Esophagus muscularis mucosa (tissue), 4 donors: ENCODE measurements around the gene PDXK. TPM values are rescaled to one million over a fixed set of nuclear protein-coding genes. Genes with fewer than 3 reads are reported as not detected.

Source experiments
- DNase-seq: peaks from one replicate; pipeline ENCODE4 v3.0.0-alpha.2; 2017; ENCODE audit errors: extremely low spot score
- H3K27ac ChIP-seq, 4 donors: fragments of 200-600 bp; sonication (generic); replicated peaks in 1 of 4; 1 replicate in 3 of 4; 2 replicates in 1 of 4; pipeline ENCODE4 v1.5.1; 2016 to 2019; ENCODE audit warnings: mild to moderate bottlenecking in 1 of 4
- H3K27me3 ChIP-seq, 4 donors: fragments of 200-600 bp; sonication (generic); one replicate each; pipeline versions ENCODE4 v1.5.1 to v1.6.0; 2016 to 2019
- H3K36me3 ChIP-seq, 4 donors: fragments of 200-600 bp; sonication (generic); one replicate each; pipeline ENCODE4 v1.5.1; 2016 to 2019
- H3K4me1 ChIP-seq, 4 donors: fragments of 200-600 bp; sonication (generic); one replicate each; pipeline ENCODE4 v1.5.1; 2016 to 2019
- H3K4me3 ChIP-seq, 4 donors: fragments of 200-600 bp; sonication (generic); 1 replicate in 2 of 4; 2 replicates in 2 of 4; pipeline ENCODE4 v1.5.1; 2016 to 2019; ENCODE audit warnings: mild to moderate bottlenecking in 4 of 4, moderate library complexity in 1 of 4
- H3K9me3 ChIP-seq, 4 donors: fragments of 200-600 bp; sonication (generic); 1 replicate in 3 of 4; 2 replicates in 1 of 4; pipeline ENCODE4 v1.5.1; 2016 to 2019
- EP300 ChIP-seq: sonication (generic); formaldehyde crosslinking; IDR thresholded peaks from one replicate; pipeline ENCODE4 v1.6.1; 2017; ENCODE audit warnings: antibody characterized with exemption
- POLR2A ChIP-seq: fragments of 450-650 bp; IDR thresholded peaks from one replicate; pipeline ENCODE4 v1.6.1; 2017; ENCODE audit warnings: antibody characterized with exemption, moderate library complexity, mild to moderate bottlenecking, low read depth
- POLR2AphosphoS5 ChIP-seq, 2 donors: sonication (generic); formaldehyde crosslinking; IDR thresholded peaks; one replicate each; pipeline ENCODE4 v1.6.1; 2017; ENCODE audit warnings: antibody characterized with exemption in 2 of 2
- WGBS: methylation state at CpG from one replicate; pipeline ENCODE4 v1.1.5; 2018; 5-methylcytosine and 5-hydroxymethylcytosine counted together
- intact Hi-C: fragments of 100-400 bp; cut with DNase I; formaldehyde crosslinking; loops from one replicate; pipeline ENCODE4 v1.15.1; 2023
- total RNA-seq, 4 donors: library from RNA; depleted of rRNA; stranded (reverse); fragments of >200 nt; gene quantifications; one replicate each; pipeline versions ENCODE4 v1.1.0 to v1.2.1, GENCODE V29; 2016
- TF ChIP-seq, protein P1 (sequence below), 3 experiments: fragments of 200-600 bp in 2 of 3; fragments of 450-650 bp in 1 of 3; sonication (generic) in 2 of 3; IDR thresholded peaks; one replicate each; pipeline ENCODE4 v1.5.1; 2017 to 2019; ENCODE audit warnings: antibody characterized with exemption in 3 of 3, mild to moderate bottlenecking in 2 of 3, moderate library complexity in 1 of 3

Gene PDXK
- total RNA-seq, 4 donors from 2014 or later: 22.4 to 40.9 (median 31.8) TPM

GRCh38 chr21:43806017-43806710, 87.2 kb downstream of the PDXK start:
- H3K36me3 ChIP-seq: peaks cover 20 to 50% (median 40%) of the 10 kb centered on the region in 4 donors
- DNase-seq: no peak
- TF ChIP-seq POLR2A: no peak
- TF ChIP-seq POLR2AphosphoS5 (IDR thresholded peaks at IDR 0.05): no peak
- TF ChIP-seq, protein P1, sequence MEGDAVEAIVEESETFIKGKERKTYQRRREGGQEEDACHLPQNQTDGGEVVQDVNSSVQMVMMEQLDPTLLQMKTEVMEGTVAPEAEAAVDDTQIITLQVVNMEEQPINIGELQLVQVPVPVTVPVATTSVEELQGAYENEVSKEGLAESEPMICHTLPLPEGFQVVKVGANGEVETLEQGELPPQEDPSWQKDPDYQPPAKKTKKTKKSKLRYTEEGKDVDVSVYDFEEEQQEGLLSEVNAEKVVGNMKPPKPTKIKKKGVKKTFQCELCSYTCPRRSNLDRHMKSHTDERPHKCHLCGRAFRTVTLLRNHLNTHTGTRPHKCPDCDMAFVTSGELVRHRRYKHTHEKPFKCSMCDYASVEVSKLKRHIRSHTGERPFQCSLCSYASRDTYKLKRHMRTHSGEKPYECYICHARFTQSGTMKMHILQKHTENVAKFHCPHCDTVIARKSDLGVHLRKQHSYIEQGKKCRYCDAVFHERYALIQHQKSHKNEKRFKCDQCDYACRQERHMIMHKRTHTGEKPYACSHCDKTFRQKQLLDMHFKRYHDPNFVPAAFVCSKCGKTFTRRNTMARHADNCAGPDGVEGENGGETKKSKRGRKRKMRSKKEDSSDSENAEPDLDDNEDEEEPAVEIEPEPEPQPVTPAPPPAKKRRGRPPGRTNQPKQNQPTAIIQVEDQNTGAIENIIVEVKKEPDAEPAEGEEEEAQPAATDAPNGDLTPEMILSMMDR (IDR thresholded peaks at IDR 0.05): no peak
- no peak for TF ChIP-seq EP300
- H3K27me3 ChIP-seq: no peaks in the 10 kb centered on the region
- WGBS: 92% methylated on average over 19 of the region's 21 CpGs
- intact Hi-C loops: no loop called here
- H3K4me3 ChIP-seq: no peak overlapping the region
- no peaks in the 10 kb centered on the region for H3K9me3 ChIP-seq
- H3K27ac ChIP-seq: no peak overlapping the region
- H3K4me1 ChIP-seq: peaks cover 4 to 11% (median 8%) of the 10 kb centered on the region in 4 donors

- H3K27ac ChIP-seq: no peak overlapping the region
- TF ChIP-seq, protein P1 (IDR thresholded peaks at IDR 0.05): no peak
- TF ChIP-seq POLR2AphosphoS5 (IDR thresholded peaks at IDR 0.05): no peak
- TF ChIP-seq POLR2A: no peak
- no peak for TF ChIP-seq EP300
- peaks cover 4 to 22% (median 18%) of the 10 kb centered on the region in 4 donors for H3K4me1 ChIP-seq
- 88% methylated on average over 18 of the region's 18 CpGs for WGBS
- no peaks in the 10 kb centered on the region for H3K27me3 ChIP-seq
- DNase-seq: no peak
- no peaks in the 10 kb centered on the region for H3K9me3 ChIP-seq
- peaks cover 9 to 28% (median 18%) of the 10 kb centered on the region in 4 donors for H3K36me3 ChIP-seq
- intact Hi-C loops: no loop called here
- H3K4me3 ChIP-seq: no peak overlapping the region
These were observed 89.4 kb downstream of the PDXK start for GRCh38 chr21:43808367-43808766.

GRCh38 chr21:43808832-43809251, 89.9 kb downstream of the PDXK start:
- 91% methylated on average over 17 of the region's 22 CpGs for WGBS
- Histone ChIP-seq H3K27me3 (no peaks in the 10 kb centered on the region), H3K36me3 (peaks cover 4 to 23% (median 13%) of the 10 kb centered on the region in 4 donors), H3K4me3 (no peak overlapping the region), H3K4me1 (peaks cover 4 to 22% (median 18%) of the 10 kb centered on the region in 4 donors), H3K27ac (no peak overlapping the region), H3K9me3 (no peaks in the 10 kb centered on the region)
- TF ChIP-seq EP300 (no peak), POLR2A (no peak), POLR2AphosphoS5 (IDR thresholded peaks at IDR 0.05) (no peak)
- TF ChIP-seq, protein P1 (IDR thresholded peaks at IDR 0.05): no peak
- no peak for DNase-seq
- intact Hi-C loops: no loop called here

- 79% methylated on average over 16 of the region's 16 CpGs for WGBS
- intact Hi-C loops: no loop called here
These were observed 90.4 kb downstream of the PDXK start for GRCh38 chr21:43809346-43809799.

More at GRCh38 chr21:43809346-43809799, 90.4 kb downstream of the PDXK start:
- no peak for DNase-seq
- H3K27me3 ChIP-seq: no peaks in the 10 kb centered on the region
- peaks cover 0 to 18% (median 8%) of the 10 kb centered on the region in 4 donors for H3K36me3 ChIP-seq
- no peak overlapping the region for H3K4me3 ChIP-seq
- peaks cover 4 to 22% (median 18%) of the 10 kb centered on the region in 4 donors for H3K4me1 ChIP-seq
- TF ChIP-seq POLR2A: no peak
- no peak for TF ChIP-seq POLR2AphosphoS5 (IDR thresholded peaks at IDR 0.05)
- TF ChIP-seq, protein P1 (IDR thresholded peaks at IDR 0.05): no peak
- no peak for TF ChIP-seq EP300
- no peak overlapping the region for H3K27ac ChIP-seq
- no peaks in the 10 kb centered on the region for H3K9me3 ChIP-seq
